Right lobe of liver (tissue), 6 donors: ENCODE measurements around the gene CCDC63. TPM values are rescaled to one million over a fixed set of nuclear protein-coding genes. Genes with fewer than 3 reads are reported as not detected.

Experiments
- ATAC-seq, 4 donors: fragments of 200-7000 bp; cut with Tn5 transposase; one replicate each; pipeline ENCODE4 v1.9.1; 2020; ENCODE audit warnings: mild to moderate bottlenecking in 4 of 4, moderate library complexity in 4 of 4
- DNase-seq, 3 donors: peaks; one replicate each; pipeline ENCODE4 v3.0.0-alpha.2; 2020
- H3K27ac ChIP-seq, 3 donors: fragments of 200-600 bp; one replicate each; pipeline ENCODE4 v1.8.0; 2022
- H3K27me3 ChIP-seq, 2 donors: fragments of 200-600 bp; one replicate each; pipeline ENCODE4 v1.8.0; 2022
- H3K36me3 ChIP-seq, 4 donors: fragments of 200-600 bp; sonication (generic) in 1 of 4; one replicate each; pipeline versions ENCODE4 v1.5.1 to v1.8.0; 2017 to 2022; ENCODE audit warnings: control low read depth in 1 of 4
- H3K4me1 ChIP-seq, 4 donors: fragments of 200-600 bp; sonication (generic) in 1 of 4; one replicate each; pipeline versions ENCODE4 v1.5.1 to v1.8.0; 2017 to 2022; ENCODE audit warnings: control low read depth in 1 of 4
- H3K4me3 ChIP-seq, 3 donors: fragments of 200-600 bp; one replicate each; pipeline ENCODE4 v1.8.0; 2022
- H3K9me3 ChIP-seq, 4 donors: fragments of 200-600 bp; sonication (generic) in 1 of 4; one replicate each; pipeline versions ENCODE4 v1.5.1 to v1.8.0; 2017 to 2022; ENCODE audit warnings: control low read depth in 1 of 4
- POLR2A ChIP-seq: fragments of 450-650 bp; IDR thresholded peaks from one replicate; pipeline ENCODE4 v1.6.1; 2017; ENCODE audit warnings: antibody characterized with exemption, mild to moderate bottlenecking
- WGBS: methylation state at CpG from one replicate; pipeline ENCODE4 v1.1.6; 2018; ENCODE audit warnings: low coverage, low lambda C conversion rate; ENCODE audit not compliant: insufficient coverage; ENCODE audit errors: missing lambda C conversion rate; 5-methylcytosine and 5-hydroxymethylcytosine counted together
- intact Hi-C, 2 donors: fragments of 100-400 bp; cut with DNase I; formaldehyde crosslinking; loops; one replicate each; pipeline versions ENCODE4 v1.11.2 to v1.14.1; 2022
- total RNA-seq, 6 experiments: library from RNA; depleted of rRNA in 2 of 6; stranded (reverse); fragments of >200 nt in 2 of 6; fragmentation: NEBNext Ultra II Directional in 3 of 6; extraction: Animal tissue kit (Norgen Biotek cat#: 25700) in 3 of 6; gene quantifications; one replicate each; pipeline versions ENCODE4 v1.1.0 to v1.2.4, GENCODE V29; 2016 to 2023
- TF ChIP-seq, protein P1 (sequence below), 4 donors: fragments of 200-600 bp in 3 of 4; fragments of 450-650 bp in 1 of 4; IDR thresholded peaks; one replicate each; pipeline versions ENCODE4 v1.5.1 to v1.8.0; 2016 to 2022; ENCODE audit warnings: antibody characterized with exemption in 4 of 4, mild to moderate bottlenecking in 2 of 4
- donor health status: DM: no; HTN: yes; CAD: no.
- donor health status: DM: no; HTN: no; CAD: no.
- donor health status: DM: no; HTN: no; CAD: no.
- donor health status: DM: no; HTN: yes; CAD: no.
- donor health status: DM: no; HTN: yes; CAD: no.

The CCDC63 gene
- total RNA-seq, 6 experiments from 2014 or later: not detected

DNA sequence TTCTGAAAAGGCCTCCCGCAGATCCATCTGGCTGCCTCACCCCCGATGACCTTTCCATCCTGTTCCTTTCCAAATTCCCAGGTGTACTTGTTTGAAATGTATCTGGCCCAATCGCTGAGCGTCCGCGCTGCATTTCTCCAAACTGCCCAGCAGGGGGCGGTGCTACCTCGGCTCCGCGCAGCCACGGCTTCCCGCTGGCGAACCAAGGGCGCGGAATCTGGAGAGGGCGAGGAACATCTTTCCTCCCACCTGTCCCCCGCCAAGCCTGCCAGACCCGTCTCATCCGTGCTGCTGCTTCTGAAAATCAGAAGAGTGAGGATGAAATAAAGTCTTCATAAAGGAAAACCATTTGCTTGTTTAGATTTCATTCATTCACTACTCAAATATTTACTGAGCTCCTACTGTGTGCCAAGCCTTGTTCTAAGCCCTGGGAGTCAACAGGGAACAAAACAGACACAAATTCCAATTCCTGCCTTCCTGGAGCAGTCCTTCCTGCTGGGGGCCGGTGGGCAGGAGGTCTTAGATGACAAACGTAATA lies 90.4 kb downstream of the CCDC63 start:
- TF ChIP-seq POLR2A: no peak
- TF ChIP-seq, protein P1, sequence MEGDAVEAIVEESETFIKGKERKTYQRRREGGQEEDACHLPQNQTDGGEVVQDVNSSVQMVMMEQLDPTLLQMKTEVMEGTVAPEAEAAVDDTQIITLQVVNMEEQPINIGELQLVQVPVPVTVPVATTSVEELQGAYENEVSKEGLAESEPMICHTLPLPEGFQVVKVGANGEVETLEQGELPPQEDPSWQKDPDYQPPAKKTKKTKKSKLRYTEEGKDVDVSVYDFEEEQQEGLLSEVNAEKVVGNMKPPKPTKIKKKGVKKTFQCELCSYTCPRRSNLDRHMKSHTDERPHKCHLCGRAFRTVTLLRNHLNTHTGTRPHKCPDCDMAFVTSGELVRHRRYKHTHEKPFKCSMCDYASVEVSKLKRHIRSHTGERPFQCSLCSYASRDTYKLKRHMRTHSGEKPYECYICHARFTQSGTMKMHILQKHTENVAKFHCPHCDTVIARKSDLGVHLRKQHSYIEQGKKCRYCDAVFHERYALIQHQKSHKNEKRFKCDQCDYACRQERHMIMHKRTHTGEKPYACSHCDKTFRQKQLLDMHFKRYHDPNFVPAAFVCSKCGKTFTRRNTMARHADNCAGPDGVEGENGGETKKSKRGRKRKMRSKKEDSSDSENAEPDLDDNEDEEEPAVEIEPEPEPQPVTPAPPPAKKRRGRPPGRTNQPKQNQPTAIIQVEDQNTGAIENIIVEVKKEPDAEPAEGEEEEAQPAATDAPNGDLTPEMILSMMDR (IDR thresholded peaks at IDR 0.05): peak; percentile 76 to 97 (median 96)
- WGBS: 3% methylated on average over 21 of the region's 21 CpGs

DNA sequence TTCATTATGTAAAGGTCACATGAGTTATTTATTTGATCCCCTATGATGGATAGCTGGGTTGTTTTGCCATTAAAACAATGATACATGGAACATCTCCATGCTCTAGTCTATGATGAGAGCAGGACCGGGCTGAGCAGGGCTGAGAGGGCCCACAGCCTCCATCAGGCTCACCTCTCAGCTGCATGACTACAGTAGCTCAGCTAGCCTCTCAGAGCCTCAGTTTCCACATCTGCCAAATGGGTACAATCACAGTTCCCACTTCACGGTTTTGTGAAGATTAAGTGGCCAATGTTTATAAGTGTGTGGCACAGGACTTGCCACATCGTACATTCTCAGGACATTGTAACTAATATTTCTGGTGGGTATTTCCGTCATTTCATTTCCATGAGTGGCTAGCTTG lies 93.5 kb downstream of the CCDC63 start:
- H3K9me3 ChIP-seq: no peaks in the 10 kb centered on the region
- H3K4me1 ChIP-seq: peaks cover 0 to 5% (median 0%) of the 10 kb centered on the region in 4 donors
- H3K36me3 ChIP-seq: no peaks in the 10 kb centered on the region
- no peak for DNase-seq
- ATAC-seq: no peak
- 82% methylated on average over 3 of the region's 4 CpGs for WGBS
- no peak overlapping the region for H3K4me3 ChIP-seq
- H3K27ac ChIP-seq: no peak overlapping the region
- H3K27me3 ChIP-seq: no peaks in the 10 kb centered on the region
- TF ChIP-seq, protein P1 (IDR thresholded peaks at IDR 0.05): no peak
- TF ChIP-seq POLR2A: no peak
- intact Hi-C loops: no loop called here

More for the DNA sequence above, 90.4 kb downstream of the CCDC63 start:
- peaks cover 0 to 5% (median 0%) of the 10 kb centered on the region in 4 donors for H3K4me1 ChIP-seq
- peak; percentile 89 to 96 (median 92) for ATAC-seq
- H3K36me3 ChIP-seq: no peaks in the 10 kb centered on the region
- no peak overlapping the region for H3K27ac ChIP-seq
- H3K4me3 ChIP-seq: no peak overlapping the region
- intact Hi-C loops: loop anchor here in 1 of 2 donors (10.0 kb wide), 1 partner anchor 368 kb away; no protein-coding TSS in a partner anchor
- peak; percentile 63 to 71 (median 64) for DNase-seq
- H3K27me3 ChIP-seq: no peaks in the 10 kb centered on the region
- no peaks in the 10 kb centered on the region for H3K9me3 ChIP-seq

DNA sequence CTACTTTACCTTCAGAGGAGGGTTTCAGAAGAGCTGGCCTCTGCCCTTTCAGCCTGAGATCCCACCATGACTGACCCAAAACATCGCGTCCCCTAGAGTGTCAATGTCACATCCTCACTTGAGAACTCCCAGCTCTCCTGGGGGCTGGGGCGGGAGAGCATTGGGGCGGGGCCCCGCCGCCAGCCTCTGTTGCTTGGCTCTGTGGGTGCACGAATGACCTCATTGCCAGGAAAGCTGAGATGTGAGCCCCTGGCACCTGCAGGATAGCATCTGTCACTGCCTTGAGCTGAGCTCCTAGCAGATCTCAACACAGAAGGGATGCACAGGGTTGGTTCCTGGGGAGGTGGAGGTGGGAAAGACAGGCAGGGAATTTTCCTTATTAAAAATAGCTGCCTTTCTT lies 94.1 kb downstream of the CCDC63 start:
- DNase-seq (no peak), ATAC-seq (no peak)
- H3K27me3 ChIP-seq: no peaks in the 10 kb centered on the region
- TF ChIP-seq, protein P1 (IDR thresholded peaks at IDR 0.05): no peak
- no peak for TF ChIP-seq POLR2A
- intact Hi-C loops: no loop called here
- WGBS: no CpG with 5 or more reads among the region's 7 CpGs
- H3K4me1 ChIP-seq: peaks cover 0 to 5% (median 0%) of the 10 kb centered on the region in 4 donors
- H3K27ac ChIP-seq: no peak overlapping the region
- H3K9me3 ChIP-seq: no peaks in the 10 kb centered on the region
- no peak overlapping the region for H3K4me3 ChIP-seq
- no peaks in the 10 kb centered on the region for H3K36me3 ChIP-seq

DNA sequence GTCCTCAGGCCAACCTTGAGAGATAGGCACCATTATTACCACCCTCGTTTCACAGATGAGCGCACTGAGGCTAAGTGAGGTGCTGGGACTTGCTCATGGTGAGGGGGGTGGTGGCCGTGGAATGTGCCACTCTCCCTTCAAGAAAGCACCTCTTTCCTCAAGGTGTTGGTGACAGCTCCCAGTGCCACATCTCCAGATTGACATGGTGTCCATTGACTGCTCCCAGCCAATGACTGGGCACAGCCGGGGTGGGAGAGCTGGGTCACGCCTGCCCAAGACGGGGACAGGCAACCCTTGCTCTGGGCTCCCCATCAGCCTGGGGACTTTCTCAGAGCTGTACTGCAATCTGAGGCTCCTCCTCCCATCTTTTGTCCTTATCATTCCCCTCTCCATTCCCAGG lies 94.6 kb downstream of the CCDC63 start:
- Histone ChIP-seq H3K27me3 (no peaks in the 10 kb centered on the region), H3K9me3 (no peaks in the 10 kb centered on the region), H3K4me3 (no peak overlapping the region), H3K4me1 (peaks cover 0 to 5% (median 0%) of the 10 kb centered on the region in 4 donors), H3K27ac (no peak overlapping the region), H3K36me3 (no peaks in the 10 kb centered on the region)
- ATAC-seq: peak in 1 of 4 donors; percentile 24
- intact Hi-C loops: no loop called here
- 71% methylated on average over 3 of the region's 6 CpGs for WGBS
- TF ChIP-seq, protein P1 (IDR thresholded peaks at IDR 0.05): no peak
- TF ChIP-seq POLR2A: no peak
- no peak for DNase-seq
